H1 (cell line): Measurements from ENCODE around the gene SLIT2. TPM values are rescaled to one million over a fixed set of nuclear protein-coding genes. Genes with fewer than 3 reads are reported as not detected.

ENCODE experiments used
- CTCF ChIA-PET: fragments of 300-600 bp; sonication (Branson Sonifier 250); formaldehyde crosslinking; loops from one replicate; lab custom pipeline; 2021; ENCODE audit not compliant: partially characterized antibody; lab: Charles Lee
- POLR2A ChIA-PET: fragments of 300-600 bp; sonication (Branson Sonifier 250); formaldehyde crosslinking; loops from one replicate; lab custom pipeline; 2021; ENCODE audit warnings: inconsistent platforms; ENCODE audit not compliant: partially characterized antibody; lab: Charles Lee
- DNase-seq, 2 experiments: peaks; one replicate each; pipeline versions ENCODE4 v3.0.0 to v3.0.0-alpha.2; 2010 to 2022; ENCODE audit warnings: low spot score in 2 of 2, low read depth in 1 of 2, mixed read lengths in 1 of 2
- FAIRE-seq: peaks from 2 replicates; lab custom pipeline; 2011; peaks lifted over from hg19 to GRCh38; lab: Jason Lieb, UNC
- H2AFZ ChIP-seq: 2 replicates; pipeline ENCODE4 v1.8.1; 2012; ENCODE audit warnings: low read length, inconsistent platforms
- H2AK5ac ChIP-seq: 2 replicates; pipeline ENCODE4 v1.6.1; 2013; ENCODE audit warnings: low read depth, low read length
- H2BK120ac ChIP-seq: replicated peaks from 2 replicates; pipeline ENCODE3; 2013; ENCODE audit warnings: low read depth, low read length, inconsistent platforms
- H2BK12ac ChIP-seq: 2 replicates; pipeline ENCODE4 v1.6.1; 2013; ENCODE audit warnings: low read depth, low read length
- H2BK15ac ChIP-seq: 2 replicates; pipeline ENCODE4 v1.6.1; 2013; ENCODE audit warnings: low read length
- H2BK20ac ChIP-seq: 2 replicates; pipeline ENCODE4 v1.6.1; 2013; ENCODE audit warnings: low read length
- H2BK5ac ChIP-seq: 2 replicates; pipeline ENCODE4 v1.6.1; 2013; ENCODE audit warnings: low read depth, low read length
- H3K14ac ChIP-seq: 2 replicates; pipeline ENCODE4 v1.6.1; 2013; ENCODE audit warnings: inconsistent platforms; ENCODE audit not compliant: insufficient read length
- H3K18ac ChIP-seq: 2 replicates; pipeline ENCODE4 v1.6.1; 2013; ENCODE audit warnings: low read length; ENCODE audit errors: extremely low read depth
- H3K23ac ChIP-seq: 2 replicates; pipeline ENCODE4 v1.6.1; 2013; ENCODE audit warnings: inconsistent platforms; ENCODE audit not compliant: insufficient read length
- H3K23me2 ChIP-seq: 2 replicates; pipeline ENCODE4 v1.6.1; 2013; ENCODE audit warnings: low read depth, low read length
- H3K27ac ChIP-seq: 2 replicates; pipeline ENCODE4 v1.6.1; 2011; ENCODE audit warnings: low read depth, low read length, inconsistent platforms
- H3K27me3 ChIP-seq, 4 experiments: replicated peaks in 1 of 4; 1 replicate in 1 of 4; 2 replicates in 3 of 4; pipeline versions ENCODE4 v1.6.1 to v1.8.1; 2011 to 2013; ENCODE audit warnings: low read length in 3 of 4, mild to moderate bottlenecking in 3 of 4, inconsistent platforms in 2 of 4, mixed read lengths in 2 of 4, moderate library complexity in 1 of 4; ENCODE audit not compliant: control insufficient read depth in 3 of 4, insufficient read depth in 3 of 4; ENCODE audit errors: extremely low read depth in 1 of 4
- H3K36me3 ChIP-seq, 4 experiments: 2 replicates each; pipeline versions ENCODE4 v1.6.1 to v1.8.1; 2011 to 2013; ENCODE audit warnings: mild to moderate bottlenecking in 4 of 4, low read length in 3 of 4, moderate library complexity in 2 of 4, control low read depth in 1 of 4, inconsistent platforms in 1 of 4; ENCODE audit not compliant: insufficient read depth in 4 of 4, control insufficient read depth in 2 of 4
- H3K4ac ChIP-seq: replicated peaks from 2 replicates; pipeline ENCODE3; 2013; ENCODE audit warnings: low read length, low read depth, mixed read lengths, inconsistent platforms; ENCODE audit not compliant: insufficient read length
- H3K4me1 ChIP-seq, 4 experiments: replicated peaks in 1 of 4; 1 replicate in 1 of 4; 2 replicates in 3 of 4; pipeline versions ENCODE4 v1.6.1 to v1.8.1; 2011 to 2013; ENCODE audit warnings: low read length in 3 of 4, inconsistent platforms in 2 of 4, mixed read lengths in 1 of 4; ENCODE audit not compliant: insufficient read depth in 4 of 4, control insufficient read depth in 3 of 4
- H3K4me2 ChIP-seq, 2 experiments: 2 replicates each; pipeline versions ENCODE4 v1.6.1 to v1.8.1; 2011 to 2013; ENCODE audit warnings: low read depth in 2 of 2, low read length in 2 of 2, control low read depth in 1 of 2, inconsistent platforms in 1 of 2, mild to moderate bottlenecking in 1 of 2; ENCODE audit not compliant: insufficient read depth in 1 of 2
- H3K4me3 ChIP-seq, 4 experiments: fragments of 200-600, 300-600 bp in 1 of 4; sonication (generic), shearing (Covaris generic), sonication (Bioruptor Twin) in 1 of 4; 2 replicates each; pipeline versions ENCODE4 v1.5.1 to v1.8.1; 2011 to 2016; ENCODE audit warnings: low read length in 4 of 4, low read depth in 3 of 4, control low read depth in 2 of 4, inconsistent platforms in 2 of 4, mild to moderate bottlenecking in 2 of 4, mixed read lengths in 1 of 4, moderate library complexity in 1 of 4; ENCODE audit not compliant: insufficient read depth in 2 of 4; ENCODE audit errors: extremely low read depth in 1 of 4
- H3K56ac ChIP-seq: replicated peaks from 2 replicates; pipeline ENCODE3; 2013; ENCODE audit warnings: low read depth, mild to moderate bottlenecking, mixed read lengths, low read length, inconsistent platforms; ENCODE audit not compliant: insufficient read length
- H3K79me1 ChIP-seq: 2 replicates; pipeline ENCODE4 v1.6.1; 2013; ENCODE audit warnings: low read depth, low read length, control low read depth
- H3K79me2 ChIP-seq, 2 experiments: 2 replicates each; pipeline versions ENCODE4 v1.6.1 to v1.8.1; 2012 to 2013; ENCODE audit warnings: low read length in 2 of 2, mild to moderate bottlenecking in 2 of 2, inconsistent platforms in 1 of 2; ENCODE audit not compliant: insufficient read depth in 2 of 2, control insufficient read depth in 1 of 2
- H3K9ac ChIP-seq, 4 experiments: replicated peaks in 1 of 4; 1 replicate in 1 of 4; 2 replicates in 3 of 4; pipeline versions ENCODE4 v1.6.1 to v1.8.1; 2011 to 2013; ENCODE audit warnings: low read depth in 3 of 4, low read length in 3 of 4, control low read depth in 2 of 4, mild to moderate bottlenecking in 2 of 4, moderate library complexity in 2 of 4, inconsistent platforms in 1 of 4; ENCODE audit errors: extremely low read depth in 1 of 4
- H3K9me3 ChIP-seq, 2 experiments: 2 replicates each; pipeline versions ENCODE4 v1.6.1 to v1.8.1; 2012 to 2013; ENCODE audit warnings: mild to moderate bottlenecking in 2 of 2, moderate library complexity in 2 of 2, control low read depth in 1 of 2, inconsistent platforms in 1 of 2, low read depth in 1 of 2, low read length in 1 of 2, mixed read lengths in 1 of 2; ENCODE audit not compliant: insufficient read depth in 2 of 2
- H4K20me1 ChIP-seq, 2 experiments: replicated peaks in 1 of 2; 2 replicates each; pipeline versions ENCODE3 to v1.8.1; 2011 to 2013; ENCODE audit warnings: inconsistent platforms in 2 of 2, low read length in 2 of 2, mild to moderate bottlenecking in 1 of 2; ENCODE audit not compliant: insufficient read depth in 2 of 2, control insufficient read depth in 1 of 2
- H4K5ac ChIP-seq: 2 replicates; pipeline ENCODE4 v1.6.1; 2013; ENCODE audit warnings: low read length, low read depth, mixed read lengths, inconsistent platforms; ENCODE audit not compliant: insufficient read length
- H4K8ac ChIP-seq: 2 replicates; pipeline ENCODE4 v1.8.0; 2013; ENCODE audit warnings: mild to moderate bottlenecking, moderate library complexity, low read length, inconsistent platforms; ENCODE audit not compliant: insufficient read depth; ENCODE audit errors: extremely low read depth
- H4K91ac ChIP-seq: replicated peaks from 2 replicates; pipeline ENCODE3; 2013; ENCODE audit warnings: low read length, mixed read lengths, inconsistent platforms; ENCODE audit not compliant: insufficient read length
- CHD2 ChIP-seq: IDR thresholded peaks from 2 replicates; pipeline ENCODE4 v1.6.1; 2012; ENCODE audit warnings: low read length, improper control_type of control experiment
- CTCF ChIP-seq, 3 experiments: IDR thresholded peaks; 1 replicate in 2 of 3; 2 replicates in 1 of 3; pipeline versions ENCODE4 v1.5.1 to v1.6.1; 2011; ENCODE audit warnings: low read length in 3 of 3, mild to moderate bottlenecking in 3 of 3, inconsistent platforms in 2 of 3, low read depth in 1 of 3, moderate library complexity in 1 of 3; ENCODE audit not compliant: insufficient read depth in 1 of 3; ENCODE audit errors: control extremely low read depth in 1 of 3
- FOSL1 ChIP-seq: IDR thresholded peaks from 2 replicates; pipeline ENCODE4 v1.6.1; 2011; ENCODE audit warnings: mild to moderate bottlenecking, low read depth, low read length, moderate library complexity; ENCODE audit not compliant: insufficient read depth
- HDAC2 ChIP-seq, 2 experiments: fragments of 300-600 bp in 1 of 2; sonication (generic) in 1 of 2; IDR thresholded peaks; 2 replicates each; pipeline ENCODE4 v1.6.1; 2011 to 2012; ENCODE audit warnings: low read depth in 2 of 2, low read length in 2 of 2, mild to moderate bottlenecking in 2 of 2, moderate library complexity in 2 of 2, borderline replicate concordance in 1 of 2, inconsistent platforms in 1 of 2
- SAP30 ChIP-seq: fragments of 300-600 bp; sonication (generic); IDR thresholded peaks from 2 replicates; pipeline ENCODE4 v1.7.1; 2012; ENCODE audit warnings: low read length, moderate library complexity, mild to moderate bottlenecking, inconsistent platforms; ENCODE audit not compliant: insufficient read depth, insufficient replicate concordance
- SRF ChIP-seq: IDR thresholded peaks from 2 replicates; pipeline ENCODE4 v1.6.1; 2011; ENCODE audit warnings: mild to moderate bottlenecking, low read depth, low read length, moderate library complexity
- TAF7 ChIP-seq: optimal IDR thresholded peaks from 2 replicates; pipeline ENCODE3; 2011; ENCODE audit warnings: low read depth, mild to moderate bottlenecking, inconsistent platforms, low read length, moderate library complexity, borderline replicate concordance
- WGBS, 2 experiments: shearing (Covaris generic) in 1 of 2; methylation state at CpG; one replicate each; pipeline versions ENCODE4 v1.1.6 to v1.1.7; 2013 to 2015; ENCODE audit warnings: low lambda C conversion rate in 2 of 2, mixed read lengths in 2 of 2, inconsistent platforms in 1 of 2, low coverage in 1 of 2, missing lambda C conversion rate in 1 of 2; ENCODE audit not compliant: insufficient replicate concordance in 2 of 2, insufficient coverage in 1 of 2, insufficient read length in 1 of 2; ENCODE audit errors: extremely low coverage in 1 of 2, missing lambda C conversion rate in 1 of 2; 5-methylcytosine and 5-hydroxymethylcytosine counted together
- polyA plus RNA-seq, 7 experiments: library from polyadenylated mRNA; depleted of rRNA in 3 of 7; stranded (reverse) in 5 of 7; unstranded in 2 of 7; fragments of >200 nt in 5 of 7; fragments of 200-250 nt in 2 of 7; gene quantifications; 1 replicate in 5 of 7; 2 replicates in 1 of 7; 4 replicates in 1 of 7; pipeline versions ENCODE4 v1.2.1 to v1.2.3, GENCODE V29; 2011 to 2013; ENCODE audit warnings: missing spikeins in 2 of 7, mixed read lengths in 2 of 7
- total RNA-seq: library from RNA; stranded (reverse); fragmentation: NEBNext Ultra II Directional; extraction: Animal tissue kit (Norgen Biotek cat#: 25700); gene quantifications from 2 replicates; pipeline ENCODE4 v1.2.1, GENCODE V29; 2021
- TF ChIP-seq, protein P1 (sequence below): IDR thresholded peaks from 2 replicates; pipeline ENCODE4 v1.6.1; 2011; ENCODE audit warnings: low read length, improper control_type of control experiment

The SLIT2 gene
- total and polyA plus RNA-seq, 2 of the 8 experiments (the other 6 are each of a cell fraction or from before 2014, with no cell fraction given) = 2.0 to 13.7 TPM

- no peak overlapping the region for H3K4me2 ChIP-seq
- TF ChIP-seq, protein P1, sequence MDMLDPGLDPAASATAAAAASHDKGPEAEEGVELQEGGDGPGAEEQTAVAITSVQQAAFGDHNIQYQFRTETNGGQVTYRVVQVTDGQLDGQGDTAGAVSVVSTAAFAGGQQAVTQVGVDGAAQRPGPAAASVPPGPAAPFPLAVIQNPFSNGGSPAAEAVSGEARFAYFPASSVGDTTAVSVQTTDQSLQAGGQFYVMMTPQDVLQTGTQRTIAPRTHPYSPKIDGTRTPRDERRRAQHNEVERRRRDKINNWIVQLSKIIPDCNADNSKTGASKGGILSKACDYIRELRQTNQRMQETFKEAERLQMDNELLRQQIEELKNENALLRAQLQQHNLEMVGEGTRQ = no peak
- TF ChIP-seq TAF7 = no peak
- TF ChIP-seq CTCF (IDR thresholded peaks at IDR 0.05; ENCODE audit: control extremely low read depth in 1 of 3, insufficient read depth in 1 of 3, low read depth in 1 of 3, low read length in 3 of 3) = peak in 2 of 3 experiments; percentile 35 to 54; a peak in 2 of 4 replicates
- TF ChIP-seq SAP30 = no peak
- TF ChIP-seq SRF = no peak
- TF ChIP-seq FOSL1 = no peak
- TF ChIP-seq HDAC2 (IDR thresholded peaks at IDR 0.05; ENCODE audit: borderline replicate concordance in 1 of 2, low read depth in 2 of 2, low read length in 2 of 2) = no peak
- no peak for TF ChIP-seq CHD2
Observed at GRCh38 chr4:20248155-20248558, 3.5 kb upstream of the SLIT2 start.

More at GRCh38 chr4:20248155-20248558, 3.5 kb upstream of the SLIT2 start:
- Histone ChIP-seq H3K56ac (no peak overlapping the region), H3K18ac (no peak overlapping the region), H3K79me2 (no peaks in the 10 kb centered on the region), H3K79me1 (no peaks in the 10 kb centered on the region), H3K14ac (no peak overlapping the region), H2AK5ac (no peak overlapping the region), H3K9ac (no peak overlapping the region), H4K5ac (no peak overlapping the region), H3K4me1 (peaks cover 1 to 7% (median 2%) of the 10 kb centered on the region in 4 experiments; a peak in 6 of 7 replicates), H2BK15ac (peak overlapping the region; percentile 19; the same call in 1 of the 2 replicates), H4K8ac (no peak overlapping the region), H2AFZ (no peak overlapping the region), H2BK120ac (no peak overlapping the region), H2BK5ac (no peak overlapping the region), H3K4ac (no peak overlapping the region), H4K20me1 (peaks cover 3 to 6% of the 10 kb centered on the region in 2 experiments), H3K36me3 (no peaks in the 10 kb centered on the region), H3K4me3 (no peak overlapping the region), H3K23me2 (peaks cover 17% of the 10 kb centered on the region; the same call in 1 of the 2 replicates), H2BK12ac (peak overlapping the region; percentile 80; the same call in 1 of the 2 replicates), H3K27me3 (peaks cover 8 to 28% (median 17%) of the 10 kb centered on the region in 4 experiments; a peak in 6 of 7 replicates), H3K27ac (no peak overlapping the region), H4K91ac (no peak overlapping the region), H3K9me3 (no peaks in the 10 kb centered on the region), H2BK20ac (no peak overlapping the region), H3K23ac (no peak overlapping the region)
- peak; percentile 52 for FAIRE-seq
- no peak for DNase-seq
- WGBS, 2 experiments = 58% methylated on average over 3 of the region's 3 CpGs; no CpG with 5 or more reads in 1 of the 2 experiments
- CTCF ChIA-PET = interaction anchor here (0.6 to 2.0 kb wide), 29 partner anchors 8 to 1618 kb away, joined by 3 to 16 read pairs (median 3); no protein-coding TSS in a partner anchor
- POLR2A ChIA-PET = no interaction called here
